GM23338 (cell line): ENCODE measurements around the gene DEPDC5. TPM values are rescaled to one million over a fixed set of nuclear protein-coding genes. Genes with fewer than 3 reads are reported as not detected.

Experiments
- ATAC-seq: fragments of 200-7000 bp; cut with Tn5 transposase; 3 replicates; pipeline ENCODE4 v1.9.1; 2020
- DNase-seq: peaks from one replicate; pipeline ENCODE4 v3.0.0-alpha.2; 2015; ENCODE audit warnings: low spot score
- H2AFZ ChIP-seq: fragments of 200-600 bp; sonication (generic); 2 replicates; pipeline ENCODE4 v1.8.0; 2016; ENCODE audit warnings: antibody characterized with exemption, mild to moderate bottlenecking, moderate library complexity
- H3F3A ChIP-seq: fragments of 200-600 bp; sonication (generic); replicated peaks from 2 replicates; pipeline ENCODE4 v1.8.0; 2017; ENCODE audit warnings: antibody characterized with exemption, mixed run types, low read depth
- H3K27ac ChIP-seq: fragments of 200-600 bp; sonication (generic); 2 replicates; pipeline ENCODE4 v1.6.1; 2016; ENCODE audit warnings: low read depth
- H3K27me3 ChIP-seq: fragments of 200-600 bp; sonication (generic); 2 replicates; pipeline ENCODE4 v1.8.0; 2016; ENCODE audit warnings: mild to moderate bottlenecking, mixed run types, moderate library complexity; ENCODE audit not compliant: insufficient read depth
- H3K36me3 ChIP-seq: fragments of 200-600 bp; sonication (generic); 2 replicates; pipeline ENCODE4 v1.8.0; 2016; ENCODE audit warnings: mild to moderate bottlenecking; ENCODE audit not compliant: insufficient read depth
- H3K4me1 ChIP-seq: fragments of 200-600 bp; sonication (generic); 2 replicates; pipeline ENCODE4 v1.8.0; 2016; ENCODE audit warnings: mild to moderate bottlenecking, moderate library complexity; ENCODE audit not compliant: insufficient read depth
- H3K4me2 ChIP-seq: fragments of 200-600 bp; sonication (generic); 2 replicates; pipeline ENCODE4 v1.7.1; 2017; ENCODE audit warnings: mixed run types
- H3K4me3 ChIP-seq: fragments of 200-600 bp; sonication (generic); 2 replicates; pipeline ENCODE4 v1.6.1; 2016; ENCODE audit warnings: mixed run types
- H3K79me2 ChIP-seq: fragments of 200-600 bp; sonication (generic); replicated peaks from 2 replicates; pipeline ENCODE4 v1.8.0; 2017; ENCODE audit warnings: mild to moderate bottlenecking; ENCODE audit not compliant: insufficient read depth
- H3K9me2 ChIP-seq: fragments of 200-600 bp; sonication (generic); 2 replicates; pipeline ENCODE4 v1.8.0; 2017; ENCODE audit not compliant: insufficient read depth
- H4K20me1 ChIP-seq: fragments of 200-600 bp; sonication (generic); replicated peaks from 2 replicates; pipeline ENCODE4 v1.8.0; 2017; ENCODE audit warnings: mild to moderate bottlenecking; ENCODE audit not compliant: insufficient read depth
- H3K27ac Mint-ChIP-seq: 2 replicates; pipeline ENCODE4 v1.8.0; 2020; ENCODE audit warnings: inconsistent platforms, mild to moderate bottlenecking, moderate library complexity, mixed read lengths
- H3K27me3 Mint-ChIP-seq: 3 replicates; pipeline ENCODE4 v1.8.0; 2022; ENCODE audit warnings: low read depth, mild to moderate bottlenecking, moderate library complexity, mixed read lengths, inconsistent platforms; ENCODE audit not compliant: insufficient read depth, poor library complexity
- H3K36me3 Mint-ChIP-seq: 3 replicates; pipeline ENCODE4 v1.8.0; 2021; ENCODE audit warnings: low read depth, mild to moderate bottlenecking, inconsistent platforms, moderate library complexity, mixed read lengths
- H3K4me1 Mint-ChIP-seq: 3 replicates; pipeline ENCODE4 v1.8.0; 2020; ENCODE audit warnings: mild to moderate bottlenecking, inconsistent platforms, mixed read lengths
- H3K4me3 Mint-ChIP-seq: 3 replicates; pipeline ENCODE4 v1.8.0; 2021; ENCODE audit warnings: moderate library complexity, mild to moderate bottlenecking, inconsistent platforms, mixed read lengths
- H3K9me3 Mint-ChIP-seq: 3 replicates; pipeline ENCODE4 v1.8.0; 2020; ENCODE audit warnings: moderate library complexity, mild to moderate bottlenecking, inconsistent platforms, mixed read lengths
- CREB1 ChIP-seq: fragments of 250-450 bp; sonication (Bioruptor Pico); IDR thresholded peaks from 2 replicates; pipeline ENCODE4 v1.5.0; 2020; ENCODE audit warnings: low read depth, mild to moderate bottlenecking, moderate library complexity
- ETS1 ChIP-seq: IDR thresholded peaks from 2 replicates; pipeline ENCODE4 v1.6.1; 2016; ENCODE audit warnings: antibody characterized with exemption
- JUNB ChIP-seq: IDR thresholded peaks from one replicate; pipeline ENCODE4 v1.6.1; 2016; ENCODE audit warnings: antibody characterized with exemption; ENCODE audit not compliant: unreplicated experiment
- POLR2AphosphoS5 ChIP-seq: IDR thresholded peaks from 2 replicates; pipeline ENCODE4 v1.6.1; 2016; ENCODE audit warnings: antibody characterized with exemption, low read depth
- REST ChIP-seq: IDR thresholded peaks from one replicate; pipeline ENCODE4 v1.6.1; 2018; ENCODE audit warnings: antibody characterized with exemption; ENCODE audit not compliant: unreplicated experiment
- STAT1 ChIP-seq: IDR thresholded peaks from one replicate; pipeline ENCODE4 v1.6.1; 2016; ENCODE audit warnings: antibody characterized with exemption; ENCODE audit not compliant: unreplicated experiment
- ZNF114 ChIP-seq: fragments of 250-450 bp; sonication (Bioruptor Pico); IDR thresholded peaks from 2 replicates; pipeline ENCODE4 v1.5.0; 2020; ENCODE audit warnings: mild to moderate bottlenecking, moderate library complexity
- polyA plus RNA-seq: library from polyadenylated mRNA; unstranded; fragments of >200 nt; fragmentation: Nextera tagmentation; extraction: Ambion mirVana; gene quantifications from 2 replicates; pipeline ENCODE4 v1.2.1, GENCODE V29; 2016
- total RNA-seq: library from RNA; depleted of rRNA; stranded (reverse); fragments of >200 nt; shearing (Covaris generic); gene quantifications from 2 replicates; pipeline ENCODE4 v1.2.3, GENCODE V29; 2014
- TF ChIP-seq, protein P1 (sequence below), 2 experiments: fragments of 200-600 bp in 1 of 2; sonication (generic) in 1 of 2; conservative IDR thresholded peaks; 2 replicates each; pipeline versions ENCODE4 v1.5.1 to v1.6.1; 2016 to 2017; ENCODE audit warnings: antibody characterized with exemption in 2 of 2, low read depth in 2 of 2, mild to moderate bottlenecking in 2 of 2, moderate library complexity in 1 of 2

Gene DEPDC5
- total and polyA plus RNA-seq, 2 experiments from 2014 or later: 18.7 to 19.7 TPM

DNA sequence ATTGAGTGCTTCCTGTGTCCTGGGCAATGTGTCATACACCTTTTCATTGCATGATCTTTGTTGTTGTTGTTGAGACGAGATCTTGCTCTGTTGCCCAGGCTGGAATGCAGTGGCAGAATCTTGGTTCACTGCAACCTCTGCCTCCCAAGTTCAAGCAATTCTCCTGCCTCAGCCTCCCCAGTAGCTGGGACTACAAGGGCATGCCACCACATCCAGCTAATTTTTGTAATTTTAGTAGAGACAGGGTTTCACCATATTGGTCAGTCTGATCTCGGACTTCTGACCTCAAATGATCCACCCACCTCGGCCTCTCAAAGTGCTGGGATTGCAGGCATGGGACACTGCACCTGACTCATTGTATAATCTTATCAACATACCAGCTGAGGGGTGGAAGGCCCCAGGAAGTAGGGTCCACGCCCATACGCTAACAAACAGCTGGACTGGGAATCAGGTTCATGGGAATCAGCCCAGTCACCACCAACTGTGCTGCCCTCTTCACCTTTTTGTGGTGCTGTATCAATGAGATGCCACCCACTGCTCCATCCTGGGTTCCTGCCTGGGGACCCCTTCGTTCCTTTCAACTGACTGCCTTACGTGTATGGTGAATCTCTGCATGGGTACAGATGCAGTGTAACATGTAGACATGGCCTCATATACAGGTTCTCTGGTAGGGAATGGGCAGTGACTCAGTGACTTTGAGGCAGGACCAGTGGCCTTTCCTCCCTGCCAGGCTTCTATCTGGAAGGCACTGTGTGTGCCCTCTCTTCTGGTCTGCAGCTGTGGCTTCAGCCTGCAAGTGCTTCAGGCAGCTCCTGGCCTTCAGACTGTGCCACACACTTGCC lies 158.0 kb downstream of the DEPDC5 start:
- H3K27me3 ChIP-seq: no peaks in the 10 kb centered on the region
- Mint-ChIP-seq H3K4me3 (no peak overlapping the region), H3K27me3 (peaks cover 4% of the 10 kb centered on the region), H3K9me3 (no peaks in the 10 kb centered on the region), H3K36me3 (peaks cover 4% of the 10 kb centered on the region; the same call in 1 of the 3 replicates), H3K4me1 (no peaks in the 10 kb centered on the region), H3K27ac (no peak overlapping the region)
- H2AFZ ChIP-seq: no peak overlapping the region
- H3K36me3 ChIP-seq: no peaks in the 10 kb centered on the region
- ATAC-seq: no peak
- H3K4me2 ChIP-seq: no peak overlapping the region
- H3K4me3 ChIP-seq: no peak overlapping the region
- no peak for DNase-seq
- no peaks in the 10 kb centered on the region for H3K79me2 ChIP-seq
- H3K9me2 ChIP-seq: no peaks in the 10 kb centered on the region
- no peaks in the 10 kb centered on the region for H4K20me1 ChIP-seq
- H3K27ac ChIP-seq: no peak overlapping the region
- TF ChIP-seq CREB1 (CRISPR knock-in tag): no peak
- TF ChIP-seq ZNF114 (CRISPR knock-in tag): no peak
- H3K4me1 ChIP-seq: no peaks in the 10 kb centered on the region
- H3F3A ChIP-seq: no peaks in the 10 kb centered on the region

GRCh38 chr22:31912407-31912743 lies 158.6 kb downstream of the DEPDC5 start:
- Histone ChIP-seq H4K20me1 (no peaks in the 10 kb centered on the region), H3K36me3 (no peaks in the 10 kb centered on the region), H3K79me2 (no peaks in the 10 kb centered on the region), H3K4me3 (no peak overlapping the region), H3K4me1 (no peaks in the 10 kb centered on the region), H3K4me2 (no peak overlapping the region), H3F3A (no peaks in the 10 kb centered on the region), H3K27me3 (no peaks in the 10 kb centered on the region), H3K27ac (no peak overlapping the region), H3K9me2 (no peaks in the 10 kb centered on the region), H2AFZ (no peak overlapping the region)
- H3K27ac Mint-ChIP-seq: no peak overlapping the region
- ATAC-seq (no peak), DNase-seq (no peak)
- peaks cover 4% of the 10 kb centered on the region for H3K27me3 Mint-ChIP-seq
- no peaks in the 10 kb centered on the region for H3K4me1 Mint-ChIP-seq
- H3K36me3 Mint-ChIP-seq: peaks cover 4% of the 10 kb centered on the region; the same call in 1 of the 3 replicates
- TF ChIP-seq JUNB: no peak
- no peak for TF ChIP-seq REST
- no peak for TF ChIP-seq STAT1
- TF ChIP-seq, protein P1, sequence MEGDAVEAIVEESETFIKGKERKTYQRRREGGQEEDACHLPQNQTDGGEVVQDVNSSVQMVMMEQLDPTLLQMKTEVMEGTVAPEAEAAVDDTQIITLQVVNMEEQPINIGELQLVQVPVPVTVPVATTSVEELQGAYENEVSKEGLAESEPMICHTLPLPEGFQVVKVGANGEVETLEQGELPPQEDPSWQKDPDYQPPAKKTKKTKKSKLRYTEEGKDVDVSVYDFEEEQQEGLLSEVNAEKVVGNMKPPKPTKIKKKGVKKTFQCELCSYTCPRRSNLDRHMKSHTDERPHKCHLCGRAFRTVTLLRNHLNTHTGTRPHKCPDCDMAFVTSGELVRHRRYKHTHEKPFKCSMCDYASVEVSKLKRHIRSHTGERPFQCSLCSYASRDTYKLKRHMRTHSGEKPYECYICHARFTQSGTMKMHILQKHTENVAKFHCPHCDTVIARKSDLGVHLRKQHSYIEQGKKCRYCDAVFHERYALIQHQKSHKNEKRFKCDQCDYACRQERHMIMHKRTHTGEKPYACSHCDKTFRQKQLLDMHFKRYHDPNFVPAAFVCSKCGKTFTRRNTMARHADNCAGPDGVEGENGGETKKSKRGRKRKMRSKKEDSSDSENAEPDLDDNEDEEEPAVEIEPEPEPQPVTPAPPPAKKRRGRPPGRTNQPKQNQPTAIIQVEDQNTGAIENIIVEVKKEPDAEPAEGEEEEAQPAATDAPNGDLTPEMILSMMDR (conservative IDR thresholded peaks at IDR 0.05; ENCODE audit: low read depth in 2 of 2): no peak
- no peak for TF ChIP-seq POLR2AphosphoS5
- no peak for TF ChIP-seq ETS1
- H3K9me3 Mint-ChIP-seq: no peaks in the 10 kb centered on the region
- H3K4me3 Mint-ChIP-seq: no peak overlapping the region
